H1 (cell line): Measurements from ENCODE around the gene SPOP. TPM values are rescaled to one million over a fixed set of nuclear protein-coding genes. Genes with fewer than 3 reads are reported as not detected.
A peak's percentile ranks its signal among the peaks of the same experiment; 100 is the strongest.

Experiments used
- CTCF ChIA-PET: fragments of 300-600 bp; sonication (Branson Sonifier 250); formaldehyde crosslinking; loops from one replicate; lab custom pipeline; 2021; ENCODE audit not compliant: partially characterized antibody; lab: Charles Lee
- POLR2A ChIA-PET: fragments of 300-600 bp; sonication (Branson Sonifier 250); formaldehyde crosslinking; loops from one replicate; lab custom pipeline; 2021; ENCODE audit warnings: inconsistent platforms; ENCODE audit not compliant: partially characterized antibody; lab: Charles Lee
- DNase-seq, 2 experiments: peaks; one replicate each; pipeline versions ENCODE4 v3.0.0 to v3.0.0-alpha.2; 2010 to 2022; ENCODE audit warnings: low spot score in 2 of 2, low read depth in 1 of 2, mixed read lengths in 1 of 2
- FAIRE-seq: peaks from 2 replicates; lab custom pipeline; 2011; peaks lifted over from hg19 to GRCh38; lab: Jason Lieb, UNC
- H2AFZ ChIP-seq: 2 replicates; pipeline ENCODE4 v1.8.1; 2012; ENCODE audit warnings: low read length, inconsistent platforms
- H2AK5ac ChIP-seq: 2 replicates; pipeline ENCODE4 v1.6.1; 2013; ENCODE audit warnings: low read depth, low read length
- H2BK120ac ChIP-seq: replicated peaks from 2 replicates; pipeline ENCODE3; 2013; ENCODE audit warnings: low read depth, low read length, inconsistent platforms
- H2BK12ac ChIP-seq: 2 replicates; pipeline ENCODE4 v1.6.1; 2013; ENCODE audit warnings: low read depth, low read length
- H2BK15ac ChIP-seq: 2 replicates; pipeline ENCODE4 v1.6.1; 2013; ENCODE audit warnings: low read length
- H2BK20ac ChIP-seq: 2 replicates; pipeline ENCODE4 v1.6.1; 2013; ENCODE audit warnings: low read length
- H2BK5ac ChIP-seq: 2 replicates; pipeline ENCODE4 v1.6.1; 2013; ENCODE audit warnings: low read depth, low read length
- H3K14ac ChIP-seq: 2 replicates; pipeline ENCODE4 v1.6.1; 2013; ENCODE audit warnings: inconsistent platforms; ENCODE audit not compliant: insufficient read length
- H3K18ac ChIP-seq: 2 replicates; pipeline ENCODE4 v1.6.1; 2013; ENCODE audit warnings: low read length; ENCODE audit errors: extremely low read depth
- H3K23ac ChIP-seq: 2 replicates; pipeline ENCODE4 v1.6.1; 2013; ENCODE audit warnings: inconsistent platforms; ENCODE audit not compliant: insufficient read length
- H3K23me2 ChIP-seq: 2 replicates; pipeline ENCODE4 v1.6.1; 2013; ENCODE audit warnings: low read depth, low read length
- H3K27ac ChIP-seq: 2 replicates; pipeline ENCODE4 v1.6.1; 2011; ENCODE audit warnings: low read depth, low read length, inconsistent platforms
- H3K27me3 ChIP-seq, 4 experiments: replicated peaks in 1 of 4; 1 replicate in 1 of 4; 2 replicates in 3 of 4; pipeline versions ENCODE4 v1.6.1 to v1.8.1; 2011 to 2013; ENCODE audit warnings: low read length in 3 of 4, mild to moderate bottlenecking in 3 of 4, inconsistent platforms in 2 of 4, mixed read lengths in 2 of 4, moderate library complexity in 1 of 4; ENCODE audit not compliant: control insufficient read depth in 3 of 4, insufficient read depth in 3 of 4; ENCODE audit errors: extremely low read depth in 1 of 4
- H3K36me3 ChIP-seq, 4 experiments: 2 replicates each; pipeline versions ENCODE4 v1.6.1 to v1.8.1; 2011 to 2013; ENCODE audit warnings: mild to moderate bottlenecking in 4 of 4, low read length in 3 of 4, moderate library complexity in 2 of 4, control low read depth in 1 of 4, inconsistent platforms in 1 of 4; ENCODE audit not compliant: insufficient read depth in 4 of 4, control insufficient read depth in 2 of 4
- H3K4ac ChIP-seq: replicated peaks from 2 replicates; pipeline ENCODE3; 2013; ENCODE audit warnings: low read length, low read depth, mixed read lengths, inconsistent platforms; ENCODE audit not compliant: insufficient read length
- H3K4me1 ChIP-seq, 4 experiments: replicated peaks in 1 of 4; 1 replicate in 1 of 4; 2 replicates in 3 of 4; pipeline versions ENCODE4 v1.6.1 to v1.8.1; 2011 to 2013; ENCODE audit warnings: low read length in 3 of 4, inconsistent platforms in 2 of 4, mixed read lengths in 1 of 4; ENCODE audit not compliant: insufficient read depth in 4 of 4, control insufficient read depth in 3 of 4
- H3K4me2 ChIP-seq, 2 experiments: 2 replicates each; pipeline versions ENCODE4 v1.6.1 to v1.8.1; 2011 to 2013; ENCODE audit warnings: low read depth in 2 of 2, low read length in 2 of 2, control low read depth in 1 of 2, inconsistent platforms in 1 of 2, mild to moderate bottlenecking in 1 of 2; ENCODE audit not compliant: insufficient read depth in 1 of 2
- H3K4me3 ChIP-seq, 4 experiments: fragments of 200-600, 300-600 bp in 1 of 4; sonication (generic), shearing (Covaris generic), sonication (Bioruptor Twin) in 1 of 4; 2 replicates each; pipeline versions ENCODE4 v1.5.1 to v1.8.1; 2011 to 2016; ENCODE audit warnings: low read length in 4 of 4, low read depth in 3 of 4, control low read depth in 2 of 4, inconsistent platforms in 2 of 4, mild to moderate bottlenecking in 2 of 4, mixed read lengths in 1 of 4, moderate library complexity in 1 of 4; ENCODE audit not compliant: insufficient read depth in 2 of 4; ENCODE audit errors: extremely low read depth in 1 of 4
- H3K56ac ChIP-seq: replicated peaks from 2 replicates; pipeline ENCODE3; 2013; ENCODE audit warnings: low read depth, mild to moderate bottlenecking, mixed read lengths, low read length, inconsistent platforms; ENCODE audit not compliant: insufficient read length
- H3K79me1 ChIP-seq: 2 replicates; pipeline ENCODE4 v1.6.1; 2013; ENCODE audit warnings: low read depth, low read length, control low read depth
- H3K79me2 ChIP-seq, 2 experiments: 2 replicates each; pipeline versions ENCODE4 v1.6.1 to v1.8.1; 2012 to 2013; ENCODE audit warnings: low read length in 2 of 2, mild to moderate bottlenecking in 2 of 2, inconsistent platforms in 1 of 2; ENCODE audit not compliant: insufficient read depth in 2 of 2, control insufficient read depth in 1 of 2
- H3K9ac ChIP-seq, 4 experiments: replicated peaks in 1 of 4; 1 replicate in 1 of 4; 2 replicates in 3 of 4; pipeline versions ENCODE4 v1.6.1 to v1.8.1; 2011 to 2013; ENCODE audit warnings: low read depth in 3 of 4, low read length in 3 of 4, control low read depth in 2 of 4, mild to moderate bottlenecking in 2 of 4, moderate library complexity in 2 of 4, inconsistent platforms in 1 of 4; ENCODE audit errors: extremely low read depth in 1 of 4
- H3K9me3 ChIP-seq, 2 experiments: 2 replicates each; pipeline versions ENCODE4 v1.6.1 to v1.8.1; 2012 to 2013; ENCODE audit warnings: mild to moderate bottlenecking in 2 of 2, moderate library complexity in 2 of 2, control low read depth in 1 of 2, inconsistent platforms in 1 of 2, low read depth in 1 of 2, low read length in 1 of 2, mixed read lengths in 1 of 2; ENCODE audit not compliant: insufficient read depth in 2 of 2
- H4K20me1 ChIP-seq, 2 experiments: replicated peaks in 1 of 2; 2 replicates each; pipeline versions ENCODE3 to v1.8.1; 2011 to 2013; ENCODE audit warnings: inconsistent platforms in 2 of 2, low read length in 2 of 2, mild to moderate bottlenecking in 1 of 2; ENCODE audit not compliant: insufficient read depth in 2 of 2, control insufficient read depth in 1 of 2
- H4K5ac ChIP-seq: 2 replicates; pipeline ENCODE4 v1.6.1; 2013; ENCODE audit warnings: low read length, low read depth, mixed read lengths, inconsistent platforms; ENCODE audit not compliant: insufficient read length
- H4K8ac ChIP-seq: 2 replicates; pipeline ENCODE4 v1.8.0; 2013; ENCODE audit warnings: mild to moderate bottlenecking, moderate library complexity, low read length, inconsistent platforms; ENCODE audit not compliant: insufficient read depth; ENCODE audit errors: extremely low read depth
- H4K91ac ChIP-seq: replicated peaks from 2 replicates; pipeline ENCODE3; 2013; ENCODE audit warnings: low read length, mixed read lengths, inconsistent platforms; ENCODE audit not compliant: insufficient read length
- CREB1 ChIP-seq: IDR thresholded peaks from 2 replicates; pipeline ENCODE4 v1.6.1; 2012; ENCODE audit warnings: inconsistent platforms
- POLR2AphosphoS5 ChIP-seq: IDR thresholded peaks from 2 replicates; pipeline ENCODE4 v1.6.1; 2011; ENCODE audit warnings: low read depth, low read length
- WGBS, 2 experiments: shearing (Covaris generic) in 1 of 2; methylation state at CpG; one replicate each; pipeline versions ENCODE4 v1.1.6 to v1.1.7; 2013 to 2015; ENCODE audit warnings: low lambda C conversion rate in 2 of 2, mixed read lengths in 2 of 2, inconsistent platforms in 1 of 2, low coverage in 1 of 2, missing lambda C conversion rate in 1 of 2; ENCODE audit not compliant: insufficient replicate concordance in 2 of 2, insufficient coverage in 1 of 2, insufficient read length in 1 of 2; ENCODE audit errors: extremely low coverage in 1 of 2, missing lambda C conversion rate in 1 of 2; 5-methylcytosine and 5-hydroxymethylcytosine counted together
- polyA plus RNA-seq, 7 experiments: library from polyadenylated mRNA; depleted of rRNA in 3 of 7; stranded (reverse) in 5 of 7; unstranded in 2 of 7; fragments of >200 nt in 5 of 7; fragments of 200-250 nt in 2 of 7; gene quantifications; 1 replicate in 5 of 7; 2 replicates in 1 of 7; 4 replicates in 1 of 7; pipeline versions ENCODE4 v1.2.1 to v1.2.3, GENCODE V29; 2011 to 2013; ENCODE audit warnings: missing spikeins in 2 of 7, mixed read lengths in 2 of 7
- total RNA-seq: library from RNA; stranded (reverse); fragmentation: NEBNext Ultra II Directional; extraction: Animal tissue kit (Norgen Biotek cat#: 25700); gene quantifications from 2 replicates; pipeline ENCODE4 v1.2.1, GENCODE V29; 2021

SPOP gene
- total and polyA plus RNA-seq, 2 of the 8 experiments (the other 6 are each of a cell fraction or from before 2014, with no cell fraction given): 13.3 to 25.6 TPM

- WGBS, 2 experiments: 86% methylated on average over 4 of the region's 4 CpGs; no CpG with 5 or more reads in 1 of the 2 experiments
- DNase-seq: no peak
- CTCF ChIA-PET: interaction anchor here (0.7 to 19.2 kb wide), 3 partner anchors 122 to 283 kb away, joined by 4 to 228 read pairs (median 32); no protein-coding TSS in a partner anchor
- TF ChIP-seq CREB1 (no peak), POLR2AphosphoS5 (no peak)
These were observed 14.9 kb upstream of the SPOP start for GRCh38 chr17:49692751-49693150.

More at GRCh38 chr17:49692751-49693150, 14.9 kb upstream of the SPOP start:
- H3K18ac ChIP-seq: no peak overlapping the region
- no peak overlapping the region; a peak in 1 of 8 replicates for H3K4me3 ChIP-seq
- no peaks in the 10 kb centered on the region for H3K23me2 ChIP-seq
- H3K9me3 ChIP-seq: no peaks in the 10 kb centered on the region
- peaks cover 0 to 2% (median 0%) of the 10 kb centered on the region in 4 experiments; a peak in 3 of 7 replicates for H3K4me1 ChIP-seq
- H3K79me2 ChIP-seq: no peaks in the 10 kb centered on the region
- no peak overlapping the region for H3K4ac ChIP-seq
- H4K5ac ChIP-seq: no peak overlapping the region
- no peaks in the 10 kb centered on the region for H3K36me3 ChIP-seq
- H3K9ac ChIP-seq: no peak overlapping the region
- H3K27me3 ChIP-seq: no peaks in the 10 kb centered on the region; a peak in 1 of 7 replicates
- no peak for FAIRE-seq
- H3K23ac ChIP-seq: no peak overlapping the region
- POLR2A ChIA-PET: no interaction called here
- H2BK5ac ChIP-seq: no peak overlapping the region
- no peaks in the 10 kb centered on the region for H4K20me1 ChIP-seq
- H2BK120ac ChIP-seq: no peak overlapping the region
- H3K27ac ChIP-seq: no peak overlapping the region
- no peak overlapping the region for H2BK20ac ChIP-seq
- H4K8ac ChIP-seq: no peak overlapping the region
- no peak overlapping the region for H4K91ac ChIP-seq
- H2AK5ac ChIP-seq: no peak overlapping the region
- H3K79me1 ChIP-seq: no peaks in the 10 kb centered on the region
- no peak overlapping the region for H3K14ac ChIP-seq
- no peak overlapping the region for H3K4me2 ChIP-seq
- no peak overlapping the region for H2BK12ac ChIP-seq
- H3K56ac ChIP-seq: no peak overlapping the region
- 0 out of 2 replicates have a peak overlapping the region, but pooled peaks have one; percentile 24 for H2BK15ac ChIP-seq
- H2AFZ ChIP-seq: no peak overlapping the region
